GM18520 (cell line): ENCODE data around the gene SLC7A5.
"Not testable (repeated sequence)": the region's sequence is repeated elsewhere in the genome, so short reads cannot be mapped to it uniquely, and the experiment has no call there.

ENCODE experiments used
- ATAC-seq: cut with Tn5 transposase; IDR thresholded peaks from one replicate; pipeline ENCODE4 v1.9.1; 2021; ENCODE audit not compliant: unreplicated experiment

SLC7A5 gene

DNA sequence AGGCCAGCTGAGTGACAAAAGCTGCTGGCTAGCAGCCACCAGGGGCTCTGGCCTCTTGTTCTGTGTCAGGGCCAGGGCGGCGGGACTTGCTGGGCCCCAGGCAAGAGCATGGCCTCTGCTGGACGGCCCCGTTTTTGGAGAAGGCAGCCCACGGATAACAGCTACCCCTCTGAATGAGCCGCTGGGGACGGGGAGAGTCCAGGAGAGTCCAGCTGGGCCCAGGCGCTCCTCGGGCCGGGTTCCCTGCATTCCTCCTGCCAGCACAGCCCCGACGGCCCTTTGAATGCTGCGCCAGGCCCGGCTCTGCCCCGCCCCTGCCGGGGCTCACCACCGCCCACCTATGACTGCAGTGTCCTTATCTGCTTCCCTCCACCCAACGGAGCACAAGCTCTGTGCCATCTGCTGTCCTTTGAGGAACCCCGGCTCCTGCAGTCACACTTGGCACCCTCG, 33.4 kb downstream of the SLC7A5 start:
- no peak for ATAC-seq

DNA sequence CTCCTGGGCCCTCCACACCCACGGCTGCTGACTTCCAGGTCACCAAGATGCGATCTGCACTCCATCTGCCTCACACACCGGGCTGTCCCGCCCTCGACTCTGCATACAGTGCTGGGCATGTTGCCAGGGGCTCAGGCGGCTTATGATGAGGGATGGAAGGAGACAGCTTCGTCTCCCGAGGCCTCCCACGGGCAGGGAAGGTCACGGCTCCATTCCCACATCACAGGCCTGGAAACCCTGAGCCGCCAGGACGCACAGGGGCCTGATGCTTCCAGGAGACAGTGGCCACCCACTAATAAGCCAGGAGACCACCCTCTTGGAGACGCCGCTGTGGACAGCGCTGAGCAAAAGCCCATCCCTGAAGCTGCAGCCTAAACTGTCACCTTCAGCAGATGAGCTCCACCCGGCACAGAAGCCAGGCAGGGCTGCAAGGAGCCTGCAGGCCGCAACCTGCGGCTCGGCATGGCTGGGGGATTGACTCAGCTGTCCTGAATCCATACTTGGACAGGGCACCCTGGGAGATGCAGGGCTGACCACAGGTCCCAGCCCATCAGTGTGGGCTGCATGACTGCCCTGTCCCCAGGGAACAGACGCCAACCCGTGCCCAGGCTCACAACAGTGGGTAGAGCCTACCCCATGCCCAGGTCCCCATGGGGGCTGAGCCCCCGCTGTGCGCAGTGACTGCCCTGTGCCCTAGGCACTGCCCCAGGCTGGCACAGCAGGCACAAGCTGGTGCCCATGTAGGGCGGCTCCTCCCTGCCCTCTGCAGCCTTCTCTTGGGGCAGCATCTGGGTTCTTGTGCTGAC, 34.4 kb downstream of the SLC7A5 start:
- no peak for ATAC-seq

DNA sequence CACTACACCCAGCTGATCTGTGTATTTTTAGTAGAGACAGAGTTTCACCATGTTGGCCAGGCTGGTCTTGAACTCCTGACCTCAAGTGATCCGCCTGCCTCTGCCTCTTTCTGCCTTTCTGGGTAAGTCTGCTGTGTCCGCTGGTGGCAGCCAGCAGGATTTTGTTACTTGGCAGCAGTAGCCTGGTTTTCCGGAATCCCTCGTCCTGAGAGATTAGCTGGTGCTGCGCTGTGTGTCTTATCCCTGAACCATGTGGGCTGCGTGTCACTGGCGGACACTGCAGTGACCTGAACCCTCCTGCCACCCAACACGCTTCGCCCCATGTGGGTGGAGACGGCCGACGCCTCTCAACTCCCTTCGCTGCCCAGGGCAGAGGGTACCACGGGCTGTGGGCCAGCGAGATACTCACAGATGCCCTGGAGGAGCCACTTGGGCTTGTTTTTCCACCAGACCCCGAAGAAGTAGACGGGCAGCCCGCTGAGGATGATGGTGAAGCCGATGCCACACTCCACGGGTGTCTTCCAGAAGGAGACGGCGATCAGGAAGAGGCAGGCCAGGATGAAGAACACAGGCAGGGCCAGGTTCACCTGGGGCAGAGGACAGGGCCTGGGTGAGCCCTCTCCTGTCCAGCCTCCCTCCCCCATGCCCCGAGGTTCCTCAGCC, 35.2 kb downstream of the SLC7A5 start:
- no peak for ATAC-seq

DNA sequence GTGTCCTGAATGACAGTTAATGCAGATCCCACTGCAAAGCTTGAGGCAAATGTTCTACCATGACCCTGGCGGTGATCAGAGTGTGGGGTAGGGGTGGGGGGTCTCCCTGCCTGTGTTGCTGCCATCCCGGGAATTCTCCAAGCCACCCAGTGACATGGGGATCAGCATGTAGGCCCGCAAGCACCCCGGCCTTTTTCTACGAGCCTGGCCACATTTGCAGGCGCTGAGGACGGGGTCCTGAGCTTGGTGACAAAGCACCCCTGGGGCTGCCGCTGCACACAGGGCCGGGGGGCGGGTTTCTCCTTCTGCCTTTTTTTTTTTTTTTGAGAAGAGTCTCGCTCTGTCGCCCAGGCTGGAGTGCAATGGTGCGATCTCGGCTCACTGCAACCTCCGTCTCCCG, 35.8 kb downstream of the SLC7A5 start:
- ATAC-seq = no peak

DNA sequence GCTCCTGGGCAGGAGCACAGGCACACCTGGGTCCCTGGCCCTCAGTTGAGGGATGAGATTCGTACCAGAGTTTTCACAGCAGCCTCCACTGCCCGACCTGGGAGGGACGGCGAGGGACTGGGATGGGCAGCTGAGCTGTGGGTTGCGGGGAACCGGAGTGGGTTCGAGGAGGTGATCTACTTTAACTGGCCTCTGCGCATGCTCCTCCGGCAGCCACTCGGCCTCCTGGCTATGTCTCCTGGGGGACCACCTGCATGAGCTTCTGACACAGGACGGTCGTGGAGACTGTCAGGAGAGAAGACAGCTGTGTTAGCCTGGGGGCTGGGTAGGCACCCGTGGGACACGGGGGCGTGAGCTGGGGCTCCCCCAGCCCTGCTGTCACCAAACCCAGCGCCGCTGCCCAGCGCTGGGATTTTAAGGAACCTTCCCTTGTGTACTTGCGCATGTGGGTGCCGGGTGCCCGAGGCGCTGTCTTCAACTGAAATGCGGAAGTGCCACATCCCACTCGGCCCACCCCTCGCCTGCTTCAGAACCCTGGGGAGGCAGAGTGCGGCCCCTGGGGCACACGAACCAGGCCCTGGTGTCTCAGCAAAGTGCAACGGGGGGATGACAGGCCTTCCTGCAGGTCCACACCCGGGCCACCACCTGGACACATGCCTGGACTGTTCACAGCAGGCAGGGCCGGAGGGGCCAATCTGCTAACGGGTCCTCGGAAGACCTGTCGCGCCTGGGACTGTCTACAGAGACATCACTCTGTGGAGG, 36.4 kb downstream of the SLC7A5 start:
- ATAC-seq = no peak

DNA sequence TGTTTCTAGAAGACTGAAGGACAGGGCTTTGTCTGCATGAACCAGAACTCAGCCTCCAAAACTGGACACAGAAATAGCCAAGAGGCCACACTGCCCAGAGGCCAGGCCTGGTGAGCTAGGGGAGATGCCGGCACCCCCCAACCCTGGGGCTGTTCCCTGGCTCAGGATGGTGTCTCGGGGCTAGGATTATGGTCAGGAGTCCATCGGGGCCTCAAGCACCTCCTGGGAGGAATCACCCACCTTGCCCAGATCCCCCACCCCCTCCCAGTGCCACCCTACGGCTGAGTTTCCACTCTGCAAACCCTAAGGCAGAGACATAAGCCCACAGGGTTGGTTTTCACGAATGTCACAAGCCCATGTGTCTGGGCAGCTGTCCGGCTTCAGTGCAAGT, 37.2 kb downstream of the SLC7A5 start:
- ATAC-seq = no peak

DNA sequence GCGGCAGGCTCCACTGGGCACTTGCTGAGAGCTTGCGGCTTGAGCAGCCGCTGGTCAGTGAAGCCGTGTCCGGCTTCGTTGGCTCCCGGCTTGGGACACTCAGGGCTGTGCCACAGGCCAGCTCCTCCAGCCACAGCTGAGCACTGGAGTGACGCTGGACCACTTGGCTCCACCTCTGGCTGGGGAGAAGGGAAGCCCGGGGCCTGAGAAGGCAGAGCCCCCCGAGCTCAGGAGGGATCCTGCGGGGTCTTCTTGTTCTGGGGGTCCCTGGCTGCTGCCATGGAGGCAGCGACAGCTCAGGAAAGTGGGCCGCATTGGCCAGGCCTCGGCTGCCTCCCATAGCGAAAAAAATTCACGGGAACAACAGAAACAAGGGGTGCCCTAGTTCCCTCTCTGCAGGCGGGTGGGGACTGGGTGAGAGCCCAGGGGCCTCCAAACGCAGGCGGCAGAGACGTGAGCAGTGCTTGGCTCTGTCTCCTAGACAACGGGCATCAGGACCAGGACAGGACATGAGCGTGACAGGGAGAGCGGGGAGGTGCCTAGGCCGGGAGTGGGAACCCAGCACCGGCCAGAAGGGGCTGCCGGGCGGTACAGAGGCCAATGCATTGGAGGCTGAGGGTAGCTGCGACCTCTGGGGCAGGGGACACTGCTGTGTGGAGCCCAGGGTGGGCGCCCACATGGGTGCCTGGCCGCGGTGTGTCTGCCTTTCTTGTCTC, 37.7 kb downstream of the SLC7A5 start:
- no peak for ATAC-seq

DNA sequence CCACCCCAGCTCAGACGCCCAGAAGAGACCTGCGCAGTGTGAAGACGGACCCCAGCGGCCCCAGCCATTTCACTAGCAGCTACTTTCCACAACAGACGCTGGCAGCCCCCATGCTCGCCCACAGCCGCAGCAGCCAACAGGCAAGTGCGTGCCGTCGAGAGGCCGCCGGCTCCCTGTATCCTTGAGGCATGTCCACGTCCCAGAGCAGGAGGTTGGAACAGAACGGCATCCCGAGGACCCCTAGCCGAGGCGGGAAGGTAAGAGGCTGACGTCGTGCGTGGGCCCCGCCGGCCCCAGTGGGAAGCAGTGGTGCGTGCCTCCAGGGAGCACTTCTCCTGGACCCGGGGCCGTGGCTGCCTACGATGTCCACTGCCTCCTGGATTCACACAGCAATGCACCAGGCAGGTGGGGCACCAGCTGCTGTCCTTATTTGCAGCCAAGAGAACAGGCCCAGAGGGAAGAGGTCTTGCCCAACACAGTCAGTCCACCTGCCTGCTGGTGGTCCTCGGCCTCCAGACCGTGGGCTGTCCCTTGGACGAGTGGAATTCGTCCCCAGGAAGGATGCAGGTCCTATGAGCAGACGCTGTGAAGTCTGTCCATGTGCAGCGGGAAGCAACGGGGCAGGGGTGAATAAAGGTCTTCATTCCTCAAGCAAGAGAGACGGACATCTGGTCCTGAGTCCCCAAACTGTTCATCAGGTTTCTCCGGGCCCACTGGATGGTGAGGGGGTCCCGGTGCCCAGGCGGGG, 38.5 kb downstream of the SLC7A5 start:
- ATAC-seq = no peak

DNA sequence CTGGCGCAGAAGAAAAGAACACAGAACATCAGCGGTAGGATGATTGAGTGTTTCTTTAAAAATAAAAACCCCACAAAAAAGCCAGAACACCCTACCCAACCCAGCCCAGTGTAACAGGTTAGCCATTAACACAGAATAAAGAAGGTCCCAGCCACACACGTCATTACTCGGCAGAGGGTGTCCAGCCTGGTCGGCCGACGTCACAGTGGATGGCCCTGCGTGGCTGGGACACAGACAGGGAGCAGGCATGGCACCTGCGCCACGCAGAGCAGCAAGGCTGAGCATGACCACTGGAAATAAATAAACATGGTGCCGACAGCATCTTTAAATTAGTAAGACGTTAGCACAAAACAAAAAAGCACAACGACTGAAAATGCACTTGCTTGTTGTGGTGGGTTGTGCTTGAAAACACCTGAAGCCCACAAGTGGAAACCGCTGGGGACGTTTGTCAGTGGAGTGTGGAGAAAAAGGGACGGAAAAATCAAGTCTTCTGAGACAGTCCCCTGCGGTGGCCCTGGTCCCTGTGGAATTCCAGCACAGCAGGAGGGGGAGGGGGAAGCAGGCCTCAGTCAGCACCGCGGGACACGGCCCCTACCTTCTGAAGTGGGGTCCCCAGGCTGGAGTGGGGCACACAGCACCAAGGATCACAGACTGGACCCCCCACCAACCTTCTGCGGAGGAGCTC, 39.2 kb downstream of the SLC7A5 start:
- ATAC-seq = no peak

DNA sequence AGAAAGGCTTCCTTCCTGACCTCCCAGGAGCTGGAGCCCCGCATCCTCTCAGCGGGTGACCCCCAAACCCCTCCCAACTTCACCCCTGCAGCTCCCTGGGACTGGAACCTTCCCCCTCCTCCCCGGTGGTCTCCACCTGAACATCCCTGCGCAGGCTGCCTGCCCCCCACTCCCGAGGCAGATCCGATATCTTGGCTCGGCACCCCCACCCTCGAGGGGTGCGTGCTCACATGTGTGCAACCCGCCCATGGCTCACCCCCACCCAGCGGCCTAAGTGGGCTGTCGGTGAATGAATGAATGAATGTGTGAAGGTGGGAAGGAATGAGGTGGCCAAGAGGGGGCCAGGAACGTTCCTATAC, 39.7 kb downstream of the SLC7A5 start:
- no peak for ATAC-seq

DNA sequence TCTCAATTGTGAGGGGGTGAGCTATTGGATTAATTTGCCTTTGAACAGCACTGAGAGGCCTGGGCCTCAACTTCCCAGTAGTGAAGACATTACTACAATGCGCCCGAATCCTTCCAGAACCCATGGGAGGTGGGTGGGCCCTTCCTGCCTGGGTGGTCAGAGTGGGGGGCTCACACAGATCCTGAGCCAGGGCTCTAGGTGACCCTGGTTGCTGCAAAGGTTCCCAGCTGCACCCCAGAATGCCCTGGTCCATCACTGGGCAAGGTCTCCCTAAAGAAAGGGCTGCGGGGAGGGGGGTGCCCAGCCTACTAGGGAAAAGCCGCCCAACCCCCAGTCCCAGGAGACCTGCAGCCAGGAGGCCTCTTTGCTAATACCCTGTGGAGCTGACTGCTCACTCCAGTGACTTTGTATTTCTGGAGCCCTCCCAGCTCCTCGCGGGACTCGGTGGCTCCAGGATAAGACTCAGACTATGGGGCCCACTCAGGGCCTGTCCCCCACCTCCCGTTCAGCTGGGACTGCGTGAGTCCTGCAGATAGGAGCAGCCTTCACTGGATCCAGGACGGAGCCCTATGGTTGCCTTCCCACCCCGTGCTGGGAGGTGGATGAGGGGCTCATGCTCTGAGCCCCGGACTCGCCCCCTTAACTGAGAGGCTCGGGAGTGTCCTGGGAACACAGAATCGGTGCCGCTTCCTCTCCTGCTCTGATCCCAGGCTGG, 40.2 kb downstream of the SLC7A5 start:
- no peak for ATAC-seq

DNA sequence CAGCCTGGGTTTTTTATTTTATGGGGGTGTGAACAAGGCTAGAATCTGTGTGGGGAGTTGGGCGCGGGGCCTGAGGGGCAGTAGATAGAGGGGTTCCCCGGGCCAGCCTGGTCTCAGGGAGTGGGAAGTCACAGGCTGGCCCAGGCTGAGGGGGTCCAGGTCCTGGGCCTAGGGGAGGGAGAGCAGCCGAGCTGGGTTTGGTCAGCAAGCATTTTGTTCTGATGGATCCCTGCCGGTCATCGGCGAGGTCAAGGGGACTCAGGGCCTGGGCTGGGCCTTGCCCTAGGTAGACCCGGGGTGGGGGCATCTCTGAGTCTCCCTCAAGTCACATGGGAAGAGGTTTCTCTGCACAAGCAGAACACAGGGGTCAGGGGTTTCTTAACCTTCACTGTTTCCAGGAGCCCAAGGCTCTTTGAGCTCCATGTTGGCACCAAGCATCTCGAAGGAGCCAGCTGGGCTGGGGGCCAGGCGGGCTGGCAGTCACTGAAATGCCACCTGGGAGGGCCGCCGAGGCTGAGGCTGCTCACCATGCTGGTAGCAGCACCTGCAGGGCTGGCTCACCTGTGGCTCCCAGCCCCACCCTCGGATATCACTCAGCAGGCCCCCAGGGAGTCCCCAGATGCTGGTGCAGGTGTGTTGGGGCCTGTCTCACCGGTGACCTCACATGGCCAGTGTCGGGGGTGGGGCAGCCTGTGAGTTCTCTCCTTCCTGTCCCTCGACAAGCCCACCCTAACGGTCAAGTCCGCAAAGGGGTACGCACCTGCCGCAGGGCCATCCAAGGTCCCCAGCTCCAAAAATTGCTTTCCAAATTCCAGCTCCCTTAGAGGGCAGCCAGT, 41.0 kb downstream of the SLC7A5 start:
- ATAC-seq = no peak

DNA sequence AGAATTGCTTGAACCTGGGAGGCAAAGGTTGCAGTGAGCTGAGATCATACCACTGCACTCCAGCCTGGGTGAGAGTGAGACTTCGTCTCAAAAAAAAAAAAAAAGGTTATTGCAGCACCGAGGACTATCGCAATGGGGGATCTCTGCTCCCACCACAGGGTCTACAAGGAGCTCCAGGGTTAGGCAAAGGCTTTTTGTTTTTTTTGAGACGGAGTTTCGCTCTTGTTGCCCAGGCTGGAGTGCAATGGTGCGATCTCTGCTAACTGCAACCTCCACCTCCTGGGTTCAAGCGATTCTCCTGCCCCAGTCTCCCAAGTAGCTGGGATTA, 41.8 kb downstream of the SLC7A5 start:
- not testable (repeated sequence) for ATAC-seq

DNA sequence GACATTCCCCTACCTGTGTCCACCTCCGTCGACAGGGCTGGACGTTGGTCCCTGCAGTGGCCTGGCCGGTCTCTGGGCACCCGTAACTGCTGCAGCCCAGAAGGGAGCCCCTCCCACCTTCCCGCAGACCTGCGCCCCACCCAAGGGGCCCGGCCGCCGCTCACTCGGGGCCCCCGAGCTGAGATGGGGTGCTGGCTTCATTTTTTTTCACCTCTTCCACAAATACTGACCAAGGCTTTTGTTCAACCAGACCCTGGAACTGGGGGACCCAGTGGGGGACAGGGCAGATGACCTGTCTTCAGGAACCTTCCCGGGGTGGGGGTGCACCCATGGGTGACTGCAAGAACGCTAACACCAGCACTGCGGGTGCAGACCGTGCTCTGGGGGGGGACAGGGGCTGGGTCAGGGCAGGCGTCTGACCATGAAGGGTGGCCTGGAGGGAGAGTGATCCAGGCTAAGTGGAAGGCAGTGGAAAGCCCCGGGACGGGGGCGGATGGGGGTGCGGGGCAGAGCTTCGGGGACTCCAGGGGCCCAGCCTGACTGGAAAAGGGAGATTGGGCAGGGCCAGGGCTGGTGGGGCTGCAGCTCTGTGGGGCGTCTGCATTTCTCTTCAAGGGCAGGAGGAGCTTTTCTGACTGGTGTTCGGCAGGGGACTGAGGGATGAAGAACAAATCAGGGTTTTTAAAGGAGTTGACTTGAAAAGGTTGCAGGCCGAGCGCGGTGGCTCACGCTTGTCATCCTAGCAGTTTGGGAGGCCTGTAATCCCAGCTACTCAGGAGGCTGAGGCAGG, 42.3 kb downstream of the SLC7A5 start:
- ATAC-seq = no peak

DNA sequence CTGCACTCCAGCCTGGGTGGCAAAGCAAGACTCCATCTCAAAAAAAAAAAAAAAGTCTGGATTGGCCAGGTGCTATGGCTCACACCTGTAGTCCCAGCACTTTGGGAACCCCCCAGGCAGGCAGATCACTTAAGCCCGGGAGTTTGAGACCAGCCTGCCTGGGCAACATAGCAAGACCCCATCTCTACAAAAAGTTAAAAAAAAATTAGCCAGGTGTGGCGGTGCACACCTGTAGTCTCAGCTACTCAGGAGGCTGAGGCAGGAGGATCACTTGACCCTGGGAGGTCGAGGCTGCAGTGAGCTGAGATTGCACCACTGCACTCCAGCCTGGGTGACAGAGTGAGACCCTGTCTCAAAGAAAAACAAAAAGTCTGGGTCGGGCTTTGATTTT, 42.9 kb downstream of the SLC7A5 start:
- not testable (repeated sequence) for ATAC-seq

DNA sequence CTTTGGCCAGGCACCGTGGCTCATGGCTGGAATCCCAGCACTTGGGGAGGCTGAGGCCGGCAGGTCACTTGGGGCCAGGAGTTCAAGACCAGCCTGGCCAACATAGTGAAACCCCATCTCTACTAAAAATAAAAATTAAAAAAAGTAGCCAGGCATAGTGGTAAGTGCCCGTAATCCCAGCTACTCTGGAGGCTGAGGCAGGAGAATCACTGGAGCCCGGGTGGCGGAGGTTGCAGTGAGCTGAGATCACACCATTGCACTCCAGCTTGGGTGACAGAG, 43.5 kb downstream of the SLC7A5 start:
- not testable (repeated sequence) for ATAC-seq

DNA sequence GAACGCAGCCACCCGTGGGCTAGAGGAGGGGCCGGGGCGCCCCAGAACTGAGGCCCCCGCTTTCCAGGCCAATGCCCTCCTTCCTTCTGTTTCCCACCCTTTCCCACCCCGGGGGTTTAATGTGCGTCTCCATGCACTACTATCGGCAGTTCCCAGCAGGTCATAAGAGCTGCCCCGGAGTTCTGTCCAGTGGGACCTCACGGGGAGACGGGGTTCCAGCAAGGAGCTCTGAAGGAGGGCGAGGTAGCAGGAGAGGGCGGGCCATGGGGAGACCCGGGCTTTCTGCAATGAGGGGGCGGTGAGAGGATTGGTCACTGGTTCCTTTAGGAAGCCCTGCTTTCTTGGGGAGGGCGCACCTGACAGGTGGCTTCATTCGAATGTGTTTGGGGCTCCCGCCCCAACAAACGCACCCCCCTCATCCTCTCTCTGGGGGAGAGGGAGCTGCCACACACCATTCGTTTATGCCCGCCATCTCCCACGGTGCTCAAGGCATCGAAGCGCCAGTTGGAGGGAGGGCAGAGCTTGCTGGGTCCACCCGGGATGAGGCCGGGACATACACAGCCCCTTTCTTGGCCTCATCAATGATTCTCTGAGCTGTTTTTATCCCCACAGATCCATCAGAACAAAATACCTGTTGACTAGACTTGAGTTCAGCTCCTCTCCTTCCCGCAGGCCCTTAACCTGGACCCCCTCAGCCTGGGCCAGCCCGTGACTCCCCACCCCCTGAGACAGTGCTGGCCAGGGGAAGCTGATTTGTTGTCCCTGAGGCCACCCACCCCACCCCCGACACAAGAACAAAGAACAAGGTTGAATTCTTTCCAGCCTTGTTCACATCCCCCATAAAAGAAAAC, 44.1 kb downstream of the SLC7A5 start:
- no peak for ATAC-seq
